Uterus (tissue), 4 donors: ENCODE measurements around the gene NIPBL. TPM values are rescaled to one million over a fixed set of nuclear protein-coding genes. Genes with fewer than 3 reads are reported as not detected.

Experiments
- DNase-seq, 2 donors: peaks; one replicate each; pipeline ENCODE4 v3.0.0-alpha.2; 2019 to 2020
- H3K27ac ChIP-seq, 2 donors: fragments of 200-600 bp; sonication (generic); 1 replicate in 1 of 2; 2 replicates in 1 of 2; pipeline ENCODE4 v1.5.1; 2016 to 2018
- H3K27me3 ChIP-seq, 2 donors: fragments of 200-600 bp; sonication (generic); one replicate each; pipeline ENCODE4 v1.5.1; 2018 to 2019; ENCODE audit warnings: control low read depth in 1 of 2
- H3K36me3 ChIP-seq, 2 donors: fragments of 200-600 bp; sonication (generic); one replicate each; pipeline ENCODE4 v1.5.1; 2019; ENCODE audit warnings: control low read depth in 1 of 2
- H3K4me1 ChIP-seq, 2 donors: fragments of 200-600 bp; sonication (generic); one replicate each; pipeline ENCODE4 v1.5.1; 2018 to 2019; ENCODE audit warnings: control low read depth in 1 of 2
- H3K4me3 ChIP-seq, 2 donors: fragments of 200-600 bp; sonication (generic); 1 replicate in 1 of 2; 2 replicates in 1 of 2; pipeline ENCODE4 v1.5.1; 2018 to 2019; ENCODE audit warnings: mild to moderate bottlenecking in 1 of 2
- H3K9me3 ChIP-seq, 2 donors: fragments of 200-600 bp; sonication (generic); one replicate each; pipeline ENCODE4 v1.5.1; 2019; ENCODE audit warnings: control low read depth in 1 of 2
- POLR2A ChIP-seq, 2 donors: fragments of 450-650 bp; IDR thresholded peaks; one replicate each; pipeline ENCODE4 v1.6.1; 2016; ENCODE audit warnings: antibody characterized with exemption in 2 of 2, mild to moderate bottlenecking in 1 of 2, moderate library complexity in 1 of 2
- intact Hi-C: fragments of 100-400 bp; cut with DNase I; formaldehyde crosslinking; loops from one replicate; pipeline ENCODE4 v1.15.1; 2023; ENCODE audit warnings: low total_unique reads
- total RNA-seq, 4 donors: library from RNA; depleted of rRNA in 3 of 4; stranded (reverse); fragments of >200 nt in 3 of 4; gene quantifications; one replicate each; pipeline versions ENCODE4 v1.1.0 to v1.2.4, GENCODE V29; 2014 to 2023
- TF ChIP-seq, protein P1 (sequence below), 4 experiments: fragments of 200-600 bp in 2 of 4; fragments of 450-650 bp in 2 of 4; sonication (generic) in 2 of 4; IDR thresholded peaks; one replicate each; pipeline ENCODE4 v1.5.1; 2016 to 2019; ENCODE audit warnings: antibody characterized with exemption in 4 of 4, mild to moderate bottlenecking in 2 of 4, moderate library complexity in 1 of 4
- donor health status: DM: yes; HTN: yes; CAD: no.

The NIPBL gene
- total RNA-seq, 4 donors from 2014 or later, result 49.7 to 108 (median 72.4) TPM

DNA sequence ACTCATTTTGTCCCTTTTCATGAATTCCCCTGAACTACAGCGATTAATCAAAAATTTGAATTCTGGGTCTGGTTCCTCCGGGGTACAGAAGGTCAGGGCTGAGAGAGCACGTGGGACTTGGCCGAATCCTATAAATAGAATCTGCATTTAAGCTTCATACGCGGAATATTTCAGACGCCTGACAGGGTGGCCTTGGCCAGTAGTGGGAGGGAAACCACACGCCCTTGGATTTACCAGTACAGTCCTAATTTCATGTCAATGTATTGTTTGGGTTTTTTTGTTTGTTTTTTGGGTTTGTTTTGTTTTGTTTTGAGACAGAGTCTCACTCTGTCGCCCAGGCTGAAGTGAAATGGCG lies 21.5 kb upstream of the NIPBL start:
- DNase-seq, result no peak
- H3K4me3 ChIP-seq, result no peak overlapping the region
- H3K27me3 ChIP-seq, result no peaks in the 10 kb centered on the region
- no peaks in the 10 kb centered on the region for H3K9me3 ChIP-seq
- intact Hi-C loops, result no loop called here
- no peak overlapping the region for H3K27ac ChIP-seq
- TF ChIP-seq, protein P1, sequence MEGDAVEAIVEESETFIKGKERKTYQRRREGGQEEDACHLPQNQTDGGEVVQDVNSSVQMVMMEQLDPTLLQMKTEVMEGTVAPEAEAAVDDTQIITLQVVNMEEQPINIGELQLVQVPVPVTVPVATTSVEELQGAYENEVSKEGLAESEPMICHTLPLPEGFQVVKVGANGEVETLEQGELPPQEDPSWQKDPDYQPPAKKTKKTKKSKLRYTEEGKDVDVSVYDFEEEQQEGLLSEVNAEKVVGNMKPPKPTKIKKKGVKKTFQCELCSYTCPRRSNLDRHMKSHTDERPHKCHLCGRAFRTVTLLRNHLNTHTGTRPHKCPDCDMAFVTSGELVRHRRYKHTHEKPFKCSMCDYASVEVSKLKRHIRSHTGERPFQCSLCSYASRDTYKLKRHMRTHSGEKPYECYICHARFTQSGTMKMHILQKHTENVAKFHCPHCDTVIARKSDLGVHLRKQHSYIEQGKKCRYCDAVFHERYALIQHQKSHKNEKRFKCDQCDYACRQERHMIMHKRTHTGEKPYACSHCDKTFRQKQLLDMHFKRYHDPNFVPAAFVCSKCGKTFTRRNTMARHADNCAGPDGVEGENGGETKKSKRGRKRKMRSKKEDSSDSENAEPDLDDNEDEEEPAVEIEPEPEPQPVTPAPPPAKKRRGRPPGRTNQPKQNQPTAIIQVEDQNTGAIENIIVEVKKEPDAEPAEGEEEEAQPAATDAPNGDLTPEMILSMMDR (IDR thresholded peaks at IDR 0.05), result no peak
- TF ChIP-seq POLR2A (IDR thresholded peaks at IDR 0.05), result no peak
- H3K4me1 ChIP-seq, result no peaks in the 10 kb centered on the region
- H3K36me3 ChIP-seq, result no peaks in the 10 kb centered on the region

DNA sequence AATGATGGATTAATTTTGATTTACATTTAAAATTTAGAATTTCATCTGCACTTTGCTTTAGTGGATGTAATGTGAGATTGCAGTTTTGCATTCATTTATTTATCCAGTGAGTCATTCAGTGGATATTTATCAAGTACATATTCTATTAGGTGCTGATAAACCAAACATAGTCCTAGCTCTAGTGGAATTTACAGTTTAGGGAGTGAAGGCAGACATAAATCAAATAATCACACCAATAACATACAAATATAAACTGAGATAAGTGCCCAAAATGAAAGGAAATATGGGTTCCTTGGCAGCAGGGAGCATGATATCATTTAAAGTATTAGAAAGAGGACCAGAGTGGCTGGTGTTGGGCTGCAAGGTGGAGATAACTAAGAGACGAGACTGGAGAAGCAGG lies 14.7 kb upstream of the NIPBL start:
- no peaks in the 10 kb centered on the region for H3K36me3 ChIP-seq
- H3K27ac ChIP-seq, result no peak overlapping the region
- TF ChIP-seq, protein P1 (IDR thresholded peaks at IDR 0.05), result no peak
- no peak for TF ChIP-seq POLR2A (IDR thresholded peaks at IDR 0.05)
- no peaks in the 10 kb centered on the region for H3K9me3 ChIP-seq
- DNase-seq, result no peak
- no peak overlapping the region for H3K4me3 ChIP-seq
- intact Hi-C loops, result no loop called here
- H3K27me3 ChIP-seq, result no peaks in the 10 kb centered on the region
- no peaks in the 10 kb centered on the region for H3K4me1 ChIP-seq

DNA sequence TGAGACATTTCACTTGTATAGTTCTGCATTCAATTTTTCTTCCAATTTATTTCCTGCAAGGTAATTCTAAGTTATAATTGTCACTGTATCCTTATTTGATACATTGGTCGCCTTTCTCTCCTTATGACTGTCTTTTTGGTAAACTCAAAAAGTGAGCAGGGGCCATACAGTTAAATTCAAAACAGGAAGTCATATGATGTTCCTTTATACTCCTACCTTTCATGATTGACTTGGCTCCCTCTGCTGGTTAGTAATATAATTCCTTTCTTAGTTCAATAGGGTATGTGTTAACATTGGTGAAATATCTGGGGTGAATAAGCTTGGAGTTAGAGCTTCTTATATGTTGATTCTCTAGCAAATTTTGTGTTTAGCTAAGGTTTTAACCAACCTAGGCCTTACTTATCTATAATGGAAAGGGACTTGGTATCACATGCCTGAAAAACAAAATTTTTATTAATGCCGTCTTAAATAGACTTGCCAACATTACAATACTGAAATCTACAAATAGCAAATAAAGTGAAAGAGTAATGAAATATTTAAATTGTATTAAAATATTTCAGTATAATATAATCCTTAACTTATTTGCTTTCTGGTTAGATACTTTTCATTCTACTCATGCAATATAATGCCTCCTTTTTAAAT lies 6.0 kb upstream of the NIPBL start:
- H3K4me1 ChIP-seq, result peaks cover 0 to 7% of the 10 kb centered on the region in 2 donors

DNA sequence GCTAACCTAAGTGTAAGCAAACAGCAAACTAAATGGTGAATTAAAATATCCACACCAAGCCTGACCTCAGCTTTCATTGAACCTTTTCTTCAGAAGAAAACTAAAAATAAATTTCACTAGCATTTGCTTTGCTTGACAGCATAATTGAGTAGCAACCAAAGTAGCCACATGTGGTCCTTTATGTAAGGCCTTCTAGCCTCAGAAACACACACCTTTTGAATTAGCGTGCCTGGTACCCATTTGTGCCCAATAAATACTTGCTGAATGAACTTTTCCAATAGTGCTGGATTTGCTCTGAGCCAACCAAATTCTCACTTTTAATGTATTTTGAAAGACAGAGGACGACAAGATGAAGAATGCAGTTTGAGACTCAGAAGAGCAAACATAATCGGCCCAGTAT lies 2.1 kb upstream of the NIPBL start:
- no peak for DNase-seq

More for the DNA sequence above, 6.0 kb upstream of the NIPBL start:
- Histone ChIP-seq H3K27me3 (no peaks in the 10 kb centered on the region), H3K27ac (no peak overlapping the region), H3K36me3 (no peaks in the 10 kb centered on the region), H3K9me3 (no peaks in the 10 kb centered on the region), H3K4me3 (no peak overlapping the region)
- no peak for DNase-seq
- intact Hi-C loops, result no loop called here
- TF ChIP-seq POLR2A (IDR thresholded peaks at IDR 0.05), result no peak
- TF ChIP-seq, protein P1 (IDR thresholded peaks at IDR 0.05), result peak; percentile 47 to 61 (median 55)

More for the DNA sequence above, 2.1 kb upstream of the NIPBL start:
- no peaks in the 10 kb centered on the region for H3K27me3 ChIP-seq
- H3K36me3 ChIP-seq, result no peaks in the 10 kb centered on the region
- no peak for TF ChIP-seq POLR2A (IDR thresholded peaks at IDR 0.05)
- TF ChIP-seq, protein P1 (IDR thresholded peaks at IDR 0.05), result no peak
- peak overlapping the region in 1 of 2 donors; percentile 97 for H3K27ac ChIP-seq
- peak overlapping the region; percentile 92 to 96 for H3K4me3 ChIP-seq
- intact Hi-C loops, result no loop called here
- peaks cover 5 to 7% of the 10 kb centered on the region in 2 donors for H3K4me1 ChIP-seq
- no peaks in the 10 kb centered on the region for H3K9me3 ChIP-seq
